Activated CD4-positive, alpha-beta T cell treated with anti-CD3 and anti-CD28 coated beads, Interleukin-2, amount 10 ng/mL, durations not matched to agents 24 days and 14 days (primary cell): ENCODE results near the gene GUCA2A. TPM values are rescaled to one million over a fixed set of nuclear protein-coding genes. Genes with fewer than 3 reads are reported as not detected.
"Not testable (repeated sequence)": the region's sequence is repeated elsewhere in the genome, so short reads cannot be mapped to it uniquely, and the experiment has no call there.

Experiments
- DNase-seq: peaks from one replicate; pipeline ENCODE4 v3.0.0; 2022
- H3K27ac Mint-ChIP-seq: one replicate; pipeline ENCODE4 v1.8.0; 2022; ENCODE audit warnings: mild to moderate bottlenecking, mixed read lengths
- H3K27me3 Mint-ChIP-seq: one replicate; pipeline ENCODE4 v1.8.0; 2022; ENCODE audit warnings: mixed read lengths
- H3K36me3 Mint-ChIP-seq: one replicate; pipeline ENCODE4 v1.8.0; 2022; ENCODE audit warnings: low read depth, mild to moderate bottlenecking, mixed read lengths
- H3K4me1 Mint-ChIP-seq: one replicate; pipeline ENCODE4 v1.8.0; 2021; ENCODE audit warnings: mixed read lengths
- H3K4me3 Mint-ChIP-seq: one replicate; pipeline ENCODE4 v1.8.0; 2022; ENCODE audit warnings: mild to moderate bottlenecking, moderate library complexity, mixed read lengths
- H3K9me3 Mint-ChIP-seq: one replicate; pipeline ENCODE4 v1.8.0; 2021; ENCODE audit warnings: mixed read lengths
- intact Hi-C: fragments of 100-400 bp; cut with micrococcal nuclease; formaldehyde crosslinking; loops from one replicate; pipeline ENCODE4 v1.15.1; 2023
- total RNA-seq: library from RNA; stranded (reverse); gene quantifications from 2 replicates; pipeline ENCODE4 v1.2.3, GENCODE V29; 2022

GUCA2A gene, protein sequence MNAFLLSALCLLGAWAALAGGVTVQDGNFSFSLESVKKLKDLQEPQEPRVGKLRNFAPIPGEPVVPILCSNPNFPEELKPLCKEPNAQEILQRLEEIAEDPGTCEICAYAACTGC
- total RNA-seq = not detected in 2 replicates

GRCh38 chr1:42164551-42165420 is at the start of gene GUCA2A:
GUCA2A (minus strand) TSS chr1:42164745; CDS start chr1:42164712, 33 bp downstream.
- Mint-ChIP-seq H3K9me3 (peaks cover 19% of the 10 kb centered on the region), H3K27ac (no peak within 1 kb of the TSS), H3K4me3 (no peak within 1 kb of the TSS), H3K36me3 (no peaks in the 10 kb centered on the region), H3K27me3 (peaks cover 4% of the 10 kb centered on the region), H3K4me1 (peaks cover 2% of the 10 kb centered on the region)
- intact Hi-C loops = no loop called here
- DNase-seq = no peak

GRCh38 chr1:42211224-42211623 is 46.7 kb upstream of the GUCA2A start:
- intact Hi-C loops = no loop called here
- Mint-ChIP-seq H3K36me3 (peaks cover 58% of the 10 kb centered on the region), H3K4me1 (peaks cover 3% of the 10 kb centered on the region), H3K4me3 (no peak overlapping the region), H3K27ac (no peak overlapping the region), H3K9me3 (peaks cover 14% of the 10 kb centered on the region), H3K27me3 (no peaks in the 10 kb centered on the region)
- DNase-seq = no peak

DNA sequence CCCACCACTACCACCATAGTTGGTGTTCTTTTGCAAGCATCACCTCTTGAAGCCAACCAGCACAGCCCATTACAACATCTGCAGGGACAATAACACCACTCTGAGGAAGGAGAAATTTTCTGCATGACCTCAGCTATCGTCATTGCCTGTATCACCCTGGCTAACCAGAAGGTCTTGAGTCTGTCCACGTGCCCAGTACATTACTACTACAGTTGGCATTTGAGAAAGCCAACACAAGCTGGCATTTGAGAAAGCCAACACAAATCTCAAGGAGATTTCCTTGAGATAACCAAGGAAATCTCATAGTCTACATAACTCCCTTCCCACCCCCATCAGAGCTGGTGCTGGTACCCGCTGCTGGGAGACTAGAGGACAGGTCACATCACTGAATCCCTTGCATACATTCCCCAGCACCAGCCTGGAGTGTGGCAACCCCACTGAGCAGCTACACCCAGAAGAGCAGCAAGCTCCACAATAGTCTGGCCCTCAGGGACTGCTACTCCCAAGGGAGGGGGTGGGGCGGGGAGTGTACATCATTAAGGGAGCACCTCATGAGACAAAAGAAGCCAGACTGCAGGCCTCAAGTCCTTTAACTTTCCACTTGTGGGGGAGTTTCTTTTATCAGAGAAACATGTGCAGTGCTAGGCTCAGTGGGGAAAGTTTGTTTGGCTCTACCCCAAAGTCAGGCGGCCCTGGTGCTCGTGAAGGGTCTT is 46.0 kb upstream of the GUCA2A start:
- H3K9me3 Mint-ChIP-seq = peaks cover 14% of the 10 kb centered on the region
- peaks cover 63% of the 10 kb centered on the region for H3K36me3 Mint-ChIP-seq
- no peak overlapping the region for H3K4me3 Mint-ChIP-seq
- H3K4me1 Mint-ChIP-seq = peaks cover 3% of the 10 kb centered on the region
- intact Hi-C loops = no loop called here
- DNase-seq = no peak
- no peak overlapping the region for H3K27ac Mint-ChIP-seq
- H3K27me3 Mint-ChIP-seq = no peaks in the 10 kb centered on the region

DNA sequence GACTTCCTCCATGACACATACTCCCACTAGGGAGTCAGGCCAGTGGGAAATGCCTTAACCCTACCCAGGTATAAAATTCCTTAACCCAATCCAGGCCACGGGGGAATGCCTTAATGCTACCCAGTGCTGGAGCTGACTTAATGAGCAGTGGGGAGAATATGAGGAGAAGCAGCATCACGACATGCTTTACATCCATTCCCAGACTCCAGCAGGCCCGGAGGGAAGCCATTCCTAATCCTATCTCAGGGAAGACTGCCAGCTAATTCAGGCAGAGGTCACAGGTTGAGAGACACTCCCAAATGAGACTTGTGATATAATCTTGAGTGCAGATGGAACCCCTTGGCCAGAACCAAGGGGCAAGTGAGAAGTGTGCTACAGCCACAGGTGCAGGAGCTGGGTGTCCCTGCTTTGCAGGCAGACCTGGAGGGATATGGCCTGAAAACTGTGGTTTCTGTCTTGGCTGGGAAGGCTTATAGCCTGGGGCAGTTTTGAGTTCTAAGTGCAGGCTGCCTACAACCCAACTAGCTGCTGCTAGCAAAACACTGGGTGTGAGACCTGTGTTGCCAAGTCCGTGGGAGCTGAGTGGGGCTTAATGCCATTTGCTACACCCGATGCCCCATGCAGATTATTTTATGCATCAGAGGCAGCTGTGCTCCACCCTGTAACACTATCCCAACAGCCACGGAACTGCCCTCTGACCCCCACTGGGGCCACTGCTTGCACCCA is 45.1 kb upstream of the GUCA2A start:
- Mint-ChIP-seq H3K36me3 (peaks cover 65% of the 10 kb centered on the region), H3K4me3 (no peak overlapping the region), H3K27me3 (no peaks in the 10 kb centered on the region), H3K4me1 (peaks cover 4% of the 10 kb centered on the region), H3K27ac (no peak overlapping the region), H3K9me3 (peaks cover 14% of the 10 kb centered on the region)
- intact Hi-C loops = no loop called here
- DNase-seq = no peak

DNA sequence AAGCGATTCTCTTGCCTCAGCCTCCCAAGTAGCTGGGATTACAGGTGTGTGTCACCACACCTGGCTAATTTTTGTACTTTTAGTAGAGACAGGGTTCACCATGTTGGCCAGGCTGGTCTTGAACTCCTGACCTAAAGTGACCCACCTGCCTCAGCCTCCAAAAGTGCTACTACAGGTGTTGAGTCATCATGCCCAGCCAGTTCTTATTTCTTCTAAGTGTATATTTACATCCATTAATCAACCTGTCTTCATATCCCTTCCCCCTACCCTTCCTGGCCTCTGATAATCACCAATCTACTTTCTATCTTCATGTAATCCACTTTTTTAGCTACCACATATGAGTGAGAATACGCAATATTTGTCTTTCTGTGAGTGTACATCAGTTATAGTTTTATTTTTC is 42.4 kb upstream of the GUCA2A start:
- H3K27me3 Mint-ChIP-seq, H3K27ac Mint-ChIP-seq, H3K4me1 Mint-ChIP-seq, intact Hi-C loops, H3K4me3 Mint-ChIP-seq, DNase-seq: not testable (repeated sequence)
- peaks cover 72% of the 10 kb centered on the region for H3K36me3 Mint-ChIP-seq
- H3K9me3 Mint-ChIP-seq = peaks cover 30% of the 10 kb centered on the region

DNA sequence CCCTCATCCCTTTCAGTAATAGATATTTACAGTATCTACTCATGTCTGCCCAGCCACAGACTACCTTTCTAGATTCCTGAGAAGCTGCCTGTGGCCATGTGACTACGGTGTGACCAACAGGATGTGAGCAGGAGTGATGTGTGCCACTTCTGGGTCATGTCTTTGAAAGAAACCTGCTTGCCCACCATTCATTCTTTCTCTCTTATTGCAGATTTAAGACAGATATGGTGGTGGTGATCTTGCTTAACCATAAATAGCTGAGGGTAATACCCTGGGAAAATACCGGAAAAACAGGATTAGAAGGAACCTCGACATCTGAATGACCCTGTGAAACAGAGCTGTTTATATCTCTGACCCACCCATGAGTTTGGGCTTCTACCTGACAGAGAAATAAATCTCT is 41.6 kb upstream of the GUCA2A start:
- intact Hi-C loops = no loop called here
- Mint-ChIP-seq H3K36me3 (peaks cover 71% of the 10 kb centered on the region), H3K9me3 (peaks cover 36% of the 10 kb centered on the region), H3K4me1 (peaks cover 2% of the 10 kb centered on the region), H3K27ac (peak overlapping the region; percentile 37), H3K4me3 (no peak overlapping the region), H3K27me3 (no peaks in the 10 kb centered on the region)
- DNase-seq = no peak

- Mint-ChIP-seq H3K4me3 (no peak overlapping the region), H3K27me3 (no peaks in the 10 kb centered on the region), H3K4me1 (peaks cover 2% of the 10 kb centered on the region), H3K27ac (no peak overlapping the region), H3K36me3 (peaks cover 70% of the 10 kb centered on the region), H3K9me3 (peaks cover 34% of the 10 kb centered on the region)
- DNase-seq = no peak
- intact Hi-C loops = no loop called here
Observed at GRCh38 chr1:42201986-42202385, 37.4 kb upstream of the GUCA2A start.

GRCh38 chr1:42198251-42198650 is 33.7 kb upstream of the GUCA2A start:
- H3K9me3 Mint-ChIP-seq = peaks cover 22% of the 10 kb centered on the region
- intact Hi-C loops = no loop called here
- H3K4me3 Mint-ChIP-seq = no peak overlapping the region
- H3K4me1 Mint-ChIP-seq = no peaks in the 10 kb centered on the region
- H3K27me3 Mint-ChIP-seq = no peaks in the 10 kb centered on the region
- DNase-seq = no peak
- peaks cover 57% of the 10 kb centered on the region for H3K36me3 Mint-ChIP-seq
- H3K27ac Mint-ChIP-seq = no peak overlapping the region

- Mint-ChIP-seq H3K27ac (no peak overlapping the region), H3K4me1 (no peaks in the 10 kb centered on the region), H3K4me3 (no peak overlapping the region), H3K27me3 (no peaks in the 10 kb centered on the region), H3K36me3 (peaks cover 47% of the 10 kb centered on the region), H3K9me3 (peaks cover 3% of the 10 kb centered on the region)
- intact Hi-C loops = no loop called here
- no peak for DNase-seq
Observed at GRCh38 chr1:42195841-42196240, 31.3 kb upstream of the GUCA2A start.

- intact Hi-C loops = no loop called here
- H3K36me3 Mint-ChIP-seq = peaks cover 42% of the 10 kb centered on the region
- H3K27me3 Mint-ChIP-seq = no peaks in the 10 kb centered on the region
- no peaks in the 10 kb centered on the region for H3K9me3 Mint-ChIP-seq
- no peak overlapping the region for H3K4me3 Mint-ChIP-seq
- no peaks in the 10 kb centered on the region for H3K4me1 Mint-ChIP-seq
- no peak overlapping the region for H3K27ac Mint-ChIP-seq
- no peak for DNase-seq
Observed at GRCh38 chr1:42192106-42192505, 27.6 kb upstream of the GUCA2A start.

DNA sequence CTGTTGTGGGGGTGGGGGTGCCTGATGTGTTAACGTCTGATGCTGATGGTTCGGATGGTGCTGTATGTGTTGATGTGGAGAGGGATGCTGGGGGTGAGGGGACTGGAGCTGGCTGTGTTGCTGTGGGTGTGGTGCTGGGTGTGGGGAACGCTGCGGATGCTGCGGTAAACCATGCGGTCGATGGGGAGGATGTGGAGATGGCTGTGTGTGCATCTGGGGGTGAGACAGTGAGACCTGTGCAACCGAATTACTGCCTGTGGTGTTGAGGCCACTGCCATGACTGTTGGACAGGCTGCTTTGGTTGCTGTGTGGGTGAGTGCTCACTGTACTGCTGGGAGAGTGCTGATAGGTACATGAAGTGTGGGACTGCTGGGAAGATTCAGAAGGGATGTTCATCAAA is 26.8 kb upstream of the GUCA2A start:
- H3K27ac Mint-ChIP-seq = no peak overlapping the region
- peaks cover 2% of the 10 kb centered on the region for H3K4me1 Mint-ChIP-seq
- intact Hi-C loops = no loop called here
- DNase-seq = no peak
- no peaks in the 10 kb centered on the region for H3K9me3 Mint-ChIP-seq
- H3K36me3 Mint-ChIP-seq = peaks cover 37% of the 10 kb centered on the region
- H3K4me3 Mint-ChIP-seq = no peak overlapping the region
- no peaks in the 10 kb centered on the region for H3K27me3 Mint-ChIP-seq

- Mint-ChIP-seq H3K36me3 (peaks cover 40% of the 10 kb centered on the region), H3K27me3 (no peaks in the 10 kb centered on the region), H3K4me1 (peaks cover 5% of the 10 kb centered on the region), H3K4me3 (no peak overlapping the region), H3K27ac (no peak overlapping the region), H3K9me3 (no peaks in the 10 kb centered on the region)
- intact Hi-C loops = no loop called here
- DNase-seq = no peak
Observed at GRCh38 chr1:42189931-42190853, 25.6 kb upstream of the GUCA2A start.

GRCh38 chr1:42186152-42186551 is 21.6 kb upstream of the GUCA2A start:
- intact Hi-C loops = no loop called here
- H3K9me3 Mint-ChIP-seq = no peaks in the 10 kb centered on the region
- no peak overlapping the region for H3K4me3 Mint-ChIP-seq
- H3K27ac Mint-ChIP-seq = peak overlapping the region; percentile 5
- H3K4me1 Mint-ChIP-seq = peaks cover 5% of the 10 kb centered on the region
- H3K27me3 Mint-ChIP-seq = no peaks in the 10 kb centered on the region
- DNase-seq = no peak
- H3K36me3 Mint-ChIP-seq = peaks cover 40% of the 10 kb centered on the region
